H1 (cell line): Measurements from ENCODE around the gene CST11. TPM values are rescaled to one million over a fixed set of nuclear protein-coding genes. Genes with fewer than 3 reads are reported as not detected.

Source experiments
- CTCF ChIA-PET: fragments of 300-600 bp; sonication (Branson Sonifier 250); formaldehyde crosslinking; loops from one replicate; lab custom pipeline; 2021; ENCODE audit not compliant: partially characterized antibody; lab: Charles Lee
- POLR2A ChIA-PET: fragments of 300-600 bp; sonication (Branson Sonifier 250); formaldehyde crosslinking; loops from one replicate; lab custom pipeline; 2021; ENCODE audit warnings: inconsistent platforms; ENCODE audit not compliant: partially characterized antibody; lab: Charles Lee
- DNase-seq, 2 experiments: peaks; one replicate each; pipeline versions ENCODE4 v3.0.0 to v3.0.0-alpha.2; 2010 to 2022; ENCODE audit warnings: low spot score in 2 of 2, low read depth in 1 of 2, mixed read lengths in 1 of 2
- FAIRE-seq: peaks from 2 replicates; lab custom pipeline; 2011; peaks lifted over from hg19 to GRCh38; lab: Jason Lieb, UNC
- H2AFZ ChIP-seq: 2 replicates; pipeline ENCODE4 v1.8.1; 2012; ENCODE audit warnings: low read length, inconsistent platforms
- H2AK5ac ChIP-seq: 2 replicates; pipeline ENCODE4 v1.6.1; 2013; ENCODE audit warnings: low read depth, low read length
- H2BK120ac ChIP-seq: replicated peaks from 2 replicates; pipeline ENCODE3; 2013; ENCODE audit warnings: low read depth, low read length, inconsistent platforms
- H2BK12ac ChIP-seq: 2 replicates; pipeline ENCODE4 v1.6.1; 2013; ENCODE audit warnings: low read depth, low read length
- H2BK15ac ChIP-seq: 2 replicates; pipeline ENCODE4 v1.6.1; 2013; ENCODE audit warnings: low read length
- H2BK20ac ChIP-seq: 2 replicates; pipeline ENCODE4 v1.6.1; 2013; ENCODE audit warnings: low read length
- H2BK5ac ChIP-seq: 2 replicates; pipeline ENCODE4 v1.6.1; 2013; ENCODE audit warnings: low read depth, low read length
- H3K14ac ChIP-seq: 2 replicates; pipeline ENCODE4 v1.6.1; 2013; ENCODE audit warnings: inconsistent platforms; ENCODE audit not compliant: insufficient read length
- H3K18ac ChIP-seq: 2 replicates; pipeline ENCODE4 v1.6.1; 2013; ENCODE audit warnings: low read length; ENCODE audit errors: extremely low read depth
- H3K23ac ChIP-seq: 2 replicates; pipeline ENCODE4 v1.6.1; 2013; ENCODE audit warnings: inconsistent platforms; ENCODE audit not compliant: insufficient read length
- H3K23me2 ChIP-seq: 2 replicates; pipeline ENCODE4 v1.6.1; 2013; ENCODE audit warnings: low read depth, low read length
- H3K27ac ChIP-seq: 2 replicates; pipeline ENCODE4 v1.6.1; 2011; ENCODE audit warnings: low read depth, low read length, inconsistent platforms
- H3K27me3 ChIP-seq, 4 experiments: replicated peaks in 1 of 4; 1 replicate in 1 of 4; 2 replicates in 3 of 4; pipeline versions ENCODE4 v1.6.1 to v1.8.1; 2011 to 2013; ENCODE audit warnings: low read length in 3 of 4, mild to moderate bottlenecking in 3 of 4, inconsistent platforms in 2 of 4, mixed read lengths in 2 of 4, moderate library complexity in 1 of 4; ENCODE audit not compliant: control insufficient read depth in 3 of 4, insufficient read depth in 3 of 4; ENCODE audit errors: extremely low read depth in 1 of 4
- H3K36me3 ChIP-seq, 4 experiments: 2 replicates each; pipeline versions ENCODE4 v1.6.1 to v1.8.1; 2011 to 2013; ENCODE audit warnings: mild to moderate bottlenecking in 4 of 4, low read length in 3 of 4, moderate library complexity in 2 of 4, control low read depth in 1 of 4, inconsistent platforms in 1 of 4; ENCODE audit not compliant: insufficient read depth in 4 of 4, control insufficient read depth in 2 of 4
- H3K4ac ChIP-seq: replicated peaks from 2 replicates; pipeline ENCODE3; 2013; ENCODE audit warnings: low read length, low read depth, mixed read lengths, inconsistent platforms; ENCODE audit not compliant: insufficient read length
- H3K4me1 ChIP-seq, 4 experiments: replicated peaks in 1 of 4; 1 replicate in 1 of 4; 2 replicates in 3 of 4; pipeline versions ENCODE4 v1.6.1 to v1.8.1; 2011 to 2013; ENCODE audit warnings: low read length in 3 of 4, inconsistent platforms in 2 of 4, mixed read lengths in 1 of 4; ENCODE audit not compliant: insufficient read depth in 4 of 4, control insufficient read depth in 3 of 4
- H3K4me2 ChIP-seq, 2 experiments: 2 replicates each; pipeline versions ENCODE4 v1.6.1 to v1.8.1; 2011 to 2013; ENCODE audit warnings: low read depth in 2 of 2, low read length in 2 of 2, control low read depth in 1 of 2, inconsistent platforms in 1 of 2, mild to moderate bottlenecking in 1 of 2; ENCODE audit not compliant: insufficient read depth in 1 of 2
- H3K4me3 ChIP-seq, 4 experiments: fragments of 200-600, 300-600 bp in 1 of 4; sonication (generic), shearing (Covaris generic), sonication (Bioruptor Twin) in 1 of 4; 2 replicates each; pipeline versions ENCODE4 v1.5.1 to v1.8.1; 2011 to 2016; ENCODE audit warnings: low read length in 4 of 4, low read depth in 3 of 4, control low read depth in 2 of 4, inconsistent platforms in 2 of 4, mild to moderate bottlenecking in 2 of 4, mixed read lengths in 1 of 4, moderate library complexity in 1 of 4; ENCODE audit not compliant: insufficient read depth in 2 of 4; ENCODE audit errors: extremely low read depth in 1 of 4
- H3K56ac ChIP-seq: replicated peaks from 2 replicates; pipeline ENCODE3; 2013; ENCODE audit warnings: low read depth, mild to moderate bottlenecking, mixed read lengths, low read length, inconsistent platforms; ENCODE audit not compliant: insufficient read length
- H3K79me1 ChIP-seq: 2 replicates; pipeline ENCODE4 v1.6.1; 2013; ENCODE audit warnings: low read depth, low read length, control low read depth
- H3K79me2 ChIP-seq, 2 experiments: 2 replicates each; pipeline versions ENCODE4 v1.6.1 to v1.8.1; 2012 to 2013; ENCODE audit warnings: low read length in 2 of 2, mild to moderate bottlenecking in 2 of 2, inconsistent platforms in 1 of 2; ENCODE audit not compliant: insufficient read depth in 2 of 2, control insufficient read depth in 1 of 2
- H3K9ac ChIP-seq, 4 experiments: replicated peaks in 1 of 4; 1 replicate in 1 of 4; 2 replicates in 3 of 4; pipeline versions ENCODE4 v1.6.1 to v1.8.1; 2011 to 2013; ENCODE audit warnings: low read depth in 3 of 4, low read length in 3 of 4, control low read depth in 2 of 4, mild to moderate bottlenecking in 2 of 4, moderate library complexity in 2 of 4, inconsistent platforms in 1 of 4; ENCODE audit errors: extremely low read depth in 1 of 4
- H3K9me3 ChIP-seq, 2 experiments: 2 replicates each; pipeline versions ENCODE4 v1.6.1 to v1.8.1; 2012 to 2013; ENCODE audit warnings: mild to moderate bottlenecking in 2 of 2, moderate library complexity in 2 of 2, control low read depth in 1 of 2, inconsistent platforms in 1 of 2, low read depth in 1 of 2, low read length in 1 of 2, mixed read lengths in 1 of 2; ENCODE audit not compliant: insufficient read depth in 2 of 2
- H4K20me1 ChIP-seq, 2 experiments: replicated peaks in 1 of 2; 2 replicates each; pipeline versions ENCODE3 to v1.8.1; 2011 to 2013; ENCODE audit warnings: inconsistent platforms in 2 of 2, low read length in 2 of 2, mild to moderate bottlenecking in 1 of 2; ENCODE audit not compliant: insufficient read depth in 2 of 2, control insufficient read depth in 1 of 2
- H4K5ac ChIP-seq: 2 replicates; pipeline ENCODE4 v1.6.1; 2013; ENCODE audit warnings: low read length, low read depth, mixed read lengths, inconsistent platforms; ENCODE audit not compliant: insufficient read length
- H4K8ac ChIP-seq: 2 replicates; pipeline ENCODE4 v1.8.0; 2013; ENCODE audit warnings: mild to moderate bottlenecking, moderate library complexity, low read length, inconsistent platforms; ENCODE audit not compliant: insufficient read depth; ENCODE audit errors: extremely low read depth
- H4K91ac ChIP-seq: replicated peaks from 2 replicates; pipeline ENCODE3; 2013; ENCODE audit warnings: low read length, mixed read lengths, inconsistent platforms; ENCODE audit not compliant: insufficient read length
- BACH1 ChIP-seq: IDR thresholded peaks from 2 replicates; pipeline ENCODE4 v1.6.1; 2012; ENCODE audit warnings: low read length, improper control_type of control experiment
- CTBP2 ChIP-seq: IDR thresholded peaks from 2 replicates; pipeline ENCODE4 v1.7.0; 2011; ENCODE audit warnings: borderline replicate concordance, mild to moderate bottlenecking, moderate library complexity, mixed read lengths, low read length; ENCODE audit not compliant: insufficient read depth, insufficient read length
- EGR1 ChIP-seq: IDR thresholded peaks from 2 replicates; pipeline ENCODE4 v1.6.1; 2011; ENCODE audit warnings: low read depth, low read length, borderline replicate concordance
- EP300 ChIP-seq, 2 experiments: IDR thresholded peaks; 1 replicate in 1 of 2; 2 replicates in 1 of 2; pipeline ENCODE4 v1.6.1; 2011 to 2012; ENCODE audit warnings: low read depth in 2 of 2, low read length in 2 of 2, mild to moderate bottlenecking in 2 of 2, borderline replicate concordance in 1 of 2, inconsistent platforms in 1 of 2, moderate library complexity in 1 of 2
- GTF2F1 ChIP-seq: IDR thresholded peaks from 2 replicates; pipeline ENCODE4 v1.6.1; 2012; ENCODE audit warnings: low read depth, low read length, improper control_type of control experiment, borderline replicate concordance
- JUN ChIP-seq: IDR thresholded peaks from 2 replicates; pipeline ENCODE4 v1.6.1; 2011; ENCODE audit warnings: low read depth, mild to moderate bottlenecking, improper control_type of control experiment, low read length
- NRF1 ChIP-seq: IDR thresholded peaks from 2 replicates; pipeline ENCODE4 v1.6.1; 2011; ENCODE audit warnings: mild to moderate bottlenecking, low read depth, low read length, improper control_type of control experiment
- POU5F1 ChIP-seq: IDR thresholded peaks from 2 replicates; pipeline ENCODE4 v1.6.1; 2011; ENCODE audit warnings: low read depth, mild to moderate bottlenecking, low read length, moderate library complexity
- RNF2 ChIP-seq: fragments of 200-900, 300-1000 bp; sonication (generic); IDR thresholded peaks from 2 replicates; pipeline ENCODE4 v1.7.1; 2016; ENCODE audit warnings: borderline replicate concordance, low read depth, mild to moderate bottlenecking, antibody characterized with exemption, low read length; ENCODE audit not compliant: poor library complexity, severe bottlenecking; ENCODE audit errors: missing control alignments
- SAP30 ChIP-seq: fragments of 300-600 bp; sonication (generic); IDR thresholded peaks from 2 replicates; pipeline ENCODE4 v1.7.1; 2012; ENCODE audit warnings: low read length, moderate library complexity, mild to moderate bottlenecking, inconsistent platforms; ENCODE audit not compliant: insufficient read depth, insufficient replicate concordance
- WGBS, 2 experiments: shearing (Covaris generic) in 1 of 2; methylation state at CpG; one replicate each; pipeline versions ENCODE4 v1.1.6 to v1.1.7; 2013 to 2015; ENCODE audit warnings: low lambda C conversion rate in 2 of 2, mixed read lengths in 2 of 2, inconsistent platforms in 1 of 2, low coverage in 1 of 2, missing lambda C conversion rate in 1 of 2; ENCODE audit not compliant: insufficient replicate concordance in 2 of 2, insufficient coverage in 1 of 2, insufficient read length in 1 of 2; ENCODE audit errors: extremely low coverage in 1 of 2, missing lambda C conversion rate in 1 of 2; 5-methylcytosine and 5-hydroxymethylcytosine counted together
- polyA plus RNA-seq, 7 experiments: library from polyadenylated mRNA; depleted of rRNA in 3 of 7; stranded (reverse) in 5 of 7; unstranded in 2 of 7; fragments of >200 nt in 5 of 7; fragments of 200-250 nt in 2 of 7; gene quantifications; 1 replicate in 5 of 7; 2 replicates in 1 of 7; 4 replicates in 1 of 7; pipeline versions ENCODE4 v1.2.1 to v1.2.3, GENCODE V29; 2011 to 2013; ENCODE audit warnings: missing spikeins in 2 of 7, mixed read lengths in 2 of 7
- total RNA-seq: library from RNA; stranded (reverse); fragmentation: NEBNext Ultra II Directional; extraction: Animal tissue kit (Norgen Biotek cat#: 25700); gene quantifications from 2 replicates; pipeline ENCODE4 v1.2.1, GENCODE V29; 2021

The CST11 gene
- total and polyA plus RNA-seq, 2 of the 8 experiments (the other 6 are each of a cell fraction or from before 2014, with no cell fraction given): 2.0 TPM; not detected in 1

DNA sequence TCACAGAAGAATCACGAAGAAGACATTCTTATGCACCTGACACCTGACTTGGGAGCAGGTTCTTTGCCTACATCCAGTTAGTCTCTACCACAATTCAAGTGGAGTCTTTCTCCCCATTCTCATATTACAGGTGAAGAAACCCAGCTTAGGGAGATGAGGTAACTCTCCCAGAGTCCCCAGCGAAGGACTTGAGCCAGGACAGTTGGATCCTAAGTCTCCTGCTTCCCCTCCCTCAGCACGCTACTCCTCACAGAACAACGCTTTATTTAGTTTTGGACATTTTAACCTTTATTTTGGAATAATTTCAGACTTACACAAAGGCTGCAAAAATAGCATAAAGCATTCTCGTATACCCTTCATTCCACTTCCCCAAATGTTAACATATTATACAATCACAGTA lies 14.0 kb downstream of the CST11 start:
- no peaks in the 10 kb centered on the region for H3K23me2 ChIP-seq
- H3K56ac ChIP-seq: no peak overlapping the region
- H3K79me2 ChIP-seq: no peaks in the 10 kb centered on the region
- no peaks in the 10 kb centered on the region; a peak in 1 of 7 replicates for H3K4me1 ChIP-seq
- TF ChIP-seq GTF2F1: no peak
- no peak for TF ChIP-seq EGR1
- TF ChIP-seq SAP30: no peak
- no peak for TF ChIP-seq JUN
- no peak for TF ChIP-seq BACH1
- TF ChIP-seq RNF2: no peak
- no peak for TF ChIP-seq POU5F1
- no peak for TF ChIP-seq NRF1
- no peak for TF ChIP-seq CTBP2
- no peak for TF ChIP-seq EP300 (IDR thresholded peaks at IDR 0.05; ENCODE audit: borderline replicate concordance in 1 of 2, low read depth in 2 of 2, low read length in 2 of 2)
- H3K18ac ChIP-seq: no peak overlapping the region
- H3K27me3 ChIP-seq: no peaks in the 10 kb centered on the region; a peak in 1 of 7 replicates
- H3K4me2 ChIP-seq: no peak overlapping the region
- no peak overlapping the region for H3K4me3 ChIP-seq
- H3K14ac ChIP-seq: no peak overlapping the region
- CTCF ChIA-PET: interaction anchor here (0.6 to 18.9 kb wide), 3 partner anchors 167 to 512 kb away, joined by 3 to 328 read pairs (median 3); partner anchors contain the start of gene CST9
- H2BK15ac ChIP-seq: no peak overlapping the region
- no peak overlapping the region for H2AK5ac ChIP-seq
- H3K4ac ChIP-seq: no peak overlapping the region
- no peak overlapping the region for H2BK120ac ChIP-seq
- no peak overlapping the region for H4K8ac ChIP-seq
- FAIRE-seq: no peak
- no peak overlapping the region for H2BK12ac ChIP-seq
- no peak overlapping the region for H4K91ac ChIP-seq
- no peaks in the 10 kb centered on the region for H4K20me1 ChIP-seq
- no peak overlapping the region for H2AFZ ChIP-seq
- no peaks in the 10 kb centered on the region for H3K36me3 ChIP-seq
- H3K27ac ChIP-seq: no peak overlapping the region
- H2BK5ac ChIP-seq: no peak overlapping the region
- no peaks in the 10 kb centered on the region for H3K79me1 ChIP-seq
- POLR2A ChIA-PET: no interaction called here
- 75% methylated on average over 5 of the region's 5 CpGs; no CpG with 5 or more reads in 1 of the 2 experiments for WGBS, 2 experiments
- H3K9ac ChIP-seq: no peak overlapping the region
- H2BK20ac ChIP-seq: no peak overlapping the region
- no peak for DNase-seq
- no peak overlapping the region for H3K23ac ChIP-seq
- H4K5ac ChIP-seq: no peak overlapping the region
- no peaks in the 10 kb centered on the region for H3K9me3 ChIP-seq
